MM.1S (cell line): ENCODE data around the gene ALG8.

Source experiments
- EZH2 ChIP-seq: fragments of 300-600 bp; sonication (generic); optimal IDR thresholded peaks from 2 replicates; pipeline ENCODE3; 2017; ENCODE audit warnings: low read depth, mild to moderate bottlenecking, antibody characterized with exemption, low read length, mixed read lengths
- EZH2phosphoT487 ChIP-seq: fragments of 300-600 bp; sonication (generic); IDR thresholded peaks from 2 replicates; pipeline ENCODE4 v1.6.1; 2018; ENCODE audit warnings: antibody characterized with exemption, low read length
- TF ChIP-seq, protein P1 (sequence below): fragments of 300-600 bp; sonication (generic); IDR thresholded peaks from 2 replicates; pipeline ENCODE4 v1.5.1; 2016; ENCODE audit warnings: antibody characterized with exemption, low read length, mixed read lengths

DNA sequence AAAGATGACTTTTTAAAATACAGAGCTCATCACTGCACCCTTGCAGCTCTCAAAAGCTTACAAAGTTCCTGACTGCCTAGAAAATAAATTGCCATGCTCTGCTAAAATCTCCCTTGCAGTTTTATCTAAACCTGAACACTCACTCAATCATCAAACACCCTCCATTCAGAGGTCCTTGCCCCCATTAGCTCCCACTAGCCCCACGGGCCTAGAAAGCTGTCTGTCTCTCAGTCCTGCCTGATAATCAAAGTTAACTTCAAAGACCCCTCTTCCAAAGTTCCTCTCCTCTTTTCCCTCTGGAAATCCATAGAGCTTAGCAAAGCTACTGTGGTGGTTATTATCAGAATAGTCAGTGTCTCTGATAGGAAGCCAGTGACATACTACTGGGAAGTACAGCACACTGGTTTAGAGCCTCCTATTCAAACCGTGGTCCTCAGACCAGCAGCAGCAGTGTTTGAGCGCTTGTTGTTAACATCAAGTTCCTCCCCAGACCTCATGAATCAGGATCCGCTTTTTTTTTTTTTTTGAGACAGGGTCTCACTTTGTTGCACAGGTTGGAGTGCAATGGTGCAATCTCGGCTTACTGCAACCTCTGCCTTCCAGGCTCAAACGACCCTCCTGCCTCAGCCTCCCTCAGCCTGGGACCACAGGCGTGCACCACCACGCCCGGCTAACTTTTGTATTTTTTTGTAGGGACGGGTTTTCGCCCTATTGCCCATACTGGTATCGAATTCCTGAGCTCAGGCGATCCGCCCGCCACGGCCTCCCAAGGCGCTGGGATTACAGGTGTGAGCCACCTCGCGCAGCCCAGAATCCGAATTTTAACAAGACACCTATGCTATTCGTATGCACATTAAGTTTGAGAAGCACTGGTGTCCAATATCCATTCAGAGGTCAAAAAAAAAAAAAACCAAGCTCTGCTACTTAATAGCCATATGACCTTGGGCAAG is 60.9 kb downstream of the ALG8 start:
- TF ChIP-seq EZH2phosphoT487 (no peak), EZH2 (no peak)
- TF ChIP-seq, protein P1, sequence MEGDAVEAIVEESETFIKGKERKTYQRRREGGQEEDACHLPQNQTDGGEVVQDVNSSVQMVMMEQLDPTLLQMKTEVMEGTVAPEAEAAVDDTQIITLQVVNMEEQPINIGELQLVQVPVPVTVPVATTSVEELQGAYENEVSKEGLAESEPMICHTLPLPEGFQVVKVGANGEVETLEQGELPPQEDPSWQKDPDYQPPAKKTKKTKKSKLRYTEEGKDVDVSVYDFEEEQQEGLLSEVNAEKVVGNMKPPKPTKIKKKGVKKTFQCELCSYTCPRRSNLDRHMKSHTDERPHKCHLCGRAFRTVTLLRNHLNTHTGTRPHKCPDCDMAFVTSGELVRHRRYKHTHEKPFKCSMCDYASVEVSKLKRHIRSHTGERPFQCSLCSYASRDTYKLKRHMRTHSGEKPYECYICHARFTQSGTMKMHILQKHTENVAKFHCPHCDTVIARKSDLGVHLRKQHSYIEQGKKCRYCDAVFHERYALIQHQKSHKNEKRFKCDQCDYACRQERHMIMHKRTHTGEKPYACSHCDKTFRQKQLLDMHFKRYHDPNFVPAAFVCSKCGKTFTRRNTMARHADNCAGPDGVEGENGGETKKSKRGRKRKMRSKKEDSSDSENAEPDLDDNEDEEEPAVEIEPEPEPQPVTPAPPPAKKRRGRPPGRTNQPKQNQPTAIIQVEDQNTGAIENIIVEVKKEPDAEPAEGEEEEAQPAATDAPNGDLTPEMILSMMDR, result no peak
